PC-3 (cell line): ENCODE results near the gene TCOF1.

Source experiments
- CTCF ChIP-seq: fragments of 300-600 bp; sonication (generic); conservative IDR thresholded peaks from 2 replicates; pipeline ENCODE4 v1.5.1; 2017; ENCODE audit warnings: antibody characterized with exemption, low read depth, mild to moderate bottlenecking, low read length
- EZH2 ChIP-seq: fragments of 300-600 bp; sonication (generic); IDR thresholded peaks from one replicate; pipeline ENCODE4 v1.6.1; 2017; ENCODE audit warnings: antibody characterized with exemption, mild to moderate bottlenecking, low read length; ENCODE audit not compliant: unreplicated experiment
- EZH2phosphoT487 ChIP-seq: fragments of 300-600 bp; sonication (generic); IDR thresholded peaks from 2 replicates; pipeline ENCODE4 v1.6.1; 2018; ENCODE audit warnings: mild to moderate bottlenecking, antibody characterized with exemption, low read length, borderline replicate concordance

GRCh38 chr5:150410524-150411244 is 53.2 kb downstream of the TCOF1 start:
- TF ChIP-seq EZH2phosphoT487, result no peak
- TF ChIP-seq CTCF, result no peak
- TF ChIP-seq EZH2, result no peak
